Measurements from ENCODE around the gene HEATR5A.
A peak's percentile ranks its signal among the peaks of the same experiment; 100 is the strongest.
"Not testable (repeated sequence)": the region's sequence is repeated elsewhere in the genome, so short reads cannot be mapped to it uniquely, and the experiment has no call there.

Gene HEATR5A

GRCh38 chr14:31388687-31389413, 31.5 kb downstream of the HEATR5A start:
- DNase-seq: no peak

GRCh38 chr14:31387091-31387490, 33.3 kb downstream of the HEATR5A start:
- DNase-seq: no peak

GRCh38 chr14:31386271-31386670, 34.1 kb downstream of the HEATR5A start:
- DNase-seq: no peak

DNA sequence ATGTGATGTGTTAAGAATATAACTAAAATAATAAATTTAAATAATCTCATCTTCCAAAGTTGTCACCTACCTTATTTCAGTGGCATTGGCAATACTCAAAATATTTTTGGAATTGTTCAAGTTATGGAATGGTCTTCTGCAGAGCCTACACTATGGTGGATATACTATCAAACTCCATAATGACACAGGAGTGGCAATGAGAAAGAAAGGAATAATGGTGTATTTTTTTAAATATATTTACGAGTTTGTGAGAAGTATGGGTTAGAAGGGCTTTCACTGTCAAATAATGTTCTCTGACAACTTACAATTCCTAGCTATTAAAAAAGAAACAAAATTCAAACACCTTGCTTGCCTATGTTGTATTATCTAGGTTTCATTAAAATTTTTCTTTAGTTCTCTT, 38.1 kb downstream of the HEATR5A start:
- no peak for DNase-seq

- no peak for DNase-seq
Measured at GRCh38 chr14:31380106-31380505, 40.2 kb downstream of the HEATR5A start.

- not testable (repeated sequence) for DNase-seq
Measured at GRCh38 chr14:31379125-31379947, 41.0 kb downstream of the HEATR5A start.

DNA sequence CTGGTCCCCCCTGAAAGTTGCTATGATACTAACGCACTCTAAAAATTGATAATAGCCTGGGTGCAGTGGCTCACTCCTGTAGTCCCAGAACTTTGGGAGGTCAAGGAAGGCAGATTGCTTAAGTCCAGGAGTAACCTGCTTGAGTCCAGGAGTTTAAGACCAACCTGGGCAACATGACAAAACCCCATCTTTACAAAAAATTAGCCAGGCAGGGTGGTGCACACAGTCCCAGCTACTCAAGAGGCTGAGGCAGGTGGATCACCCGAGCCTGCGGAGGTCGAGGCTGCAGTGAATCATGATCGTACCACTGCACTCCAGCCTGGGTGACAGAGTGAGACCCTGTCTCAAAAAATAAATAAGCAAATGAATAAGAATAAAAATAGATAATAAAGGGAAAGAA, 42.9 kb downstream of the HEATR5A start:
- no peak for DNase-seq

DNA sequence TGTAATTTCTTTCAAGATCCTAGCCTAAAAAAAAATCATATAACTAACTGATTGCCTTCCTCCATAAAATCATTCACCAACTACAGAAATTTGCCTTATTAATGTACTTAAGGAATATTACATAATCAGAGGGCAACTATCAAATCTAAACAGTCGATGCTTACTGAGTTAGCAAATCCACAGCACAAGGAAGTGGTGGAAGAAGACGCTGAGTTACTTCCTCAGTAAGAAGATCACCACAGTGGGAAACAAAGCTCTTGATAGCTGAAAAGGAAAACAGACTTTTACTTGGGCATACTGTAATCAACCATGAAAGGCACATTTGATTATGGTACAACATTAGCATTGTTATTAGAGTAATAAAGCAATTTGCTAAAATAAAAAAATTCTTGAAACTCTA, 48.7 kb downstream of the HEATR5A start:
- peak; percentile 51 to 60 for DNase-seq

DNA sequence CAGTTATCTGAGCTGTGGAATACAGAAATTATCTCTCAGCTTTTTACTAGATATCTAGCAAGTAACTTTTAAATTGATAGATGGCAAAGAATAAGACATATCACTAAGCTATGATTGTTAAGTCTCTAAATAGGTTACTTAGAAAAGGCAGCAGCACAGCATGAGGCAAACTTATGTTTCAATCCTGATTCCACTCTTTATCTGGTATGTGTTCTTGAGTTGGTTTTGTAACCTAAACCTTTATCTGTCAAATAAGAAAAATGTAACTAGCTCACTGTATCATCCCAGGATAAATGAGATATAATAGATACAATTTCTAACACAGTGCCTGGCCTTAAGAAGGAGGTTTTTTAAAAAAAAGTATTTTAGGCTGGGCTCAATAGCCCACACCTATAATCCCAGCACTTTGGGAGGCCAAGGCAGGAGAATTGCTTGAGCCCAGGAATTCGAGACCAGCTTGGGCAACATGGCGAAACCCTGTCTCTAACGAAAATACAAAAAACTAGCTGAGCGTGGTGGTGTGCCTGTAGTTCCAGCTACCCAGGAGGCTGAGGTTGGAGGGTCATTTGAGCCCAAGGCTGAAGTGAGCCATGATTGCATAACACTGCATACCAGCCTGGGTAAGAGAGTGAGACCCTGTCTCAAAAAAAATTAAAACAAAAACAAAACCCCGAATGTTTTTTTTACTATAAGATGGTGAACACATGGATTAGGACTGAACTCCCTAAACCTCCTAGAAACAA, 56.8 kb downstream of the HEATR5A start:
- no peak for DNase-seq

- no peak for DNase-seq
Measured at GRCh38 chr14:31362746-31363145, 57.6 kb downstream of the HEATR5A start.

DNA sequence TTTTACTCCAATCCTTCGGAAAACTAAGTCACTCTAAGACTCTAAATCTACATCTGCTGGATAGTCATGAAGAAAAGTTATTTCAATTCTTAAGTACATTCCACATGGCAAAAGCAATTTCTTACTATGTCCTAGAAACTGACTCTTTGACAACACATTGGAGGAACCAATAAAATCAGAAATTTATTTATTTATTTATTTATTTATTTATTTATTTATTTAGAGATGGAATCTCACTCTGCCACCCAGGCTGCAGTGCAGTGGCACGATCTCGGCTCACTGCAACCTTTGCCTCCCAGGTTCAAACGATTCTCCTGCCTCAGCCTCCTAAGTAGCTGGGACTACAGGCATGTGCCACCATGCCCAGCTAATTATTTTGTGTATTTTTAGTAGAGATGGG, 58.6 kb downstream of the HEATR5A start:
- DNase-seq: not testable (repeated sequence)

DNA sequence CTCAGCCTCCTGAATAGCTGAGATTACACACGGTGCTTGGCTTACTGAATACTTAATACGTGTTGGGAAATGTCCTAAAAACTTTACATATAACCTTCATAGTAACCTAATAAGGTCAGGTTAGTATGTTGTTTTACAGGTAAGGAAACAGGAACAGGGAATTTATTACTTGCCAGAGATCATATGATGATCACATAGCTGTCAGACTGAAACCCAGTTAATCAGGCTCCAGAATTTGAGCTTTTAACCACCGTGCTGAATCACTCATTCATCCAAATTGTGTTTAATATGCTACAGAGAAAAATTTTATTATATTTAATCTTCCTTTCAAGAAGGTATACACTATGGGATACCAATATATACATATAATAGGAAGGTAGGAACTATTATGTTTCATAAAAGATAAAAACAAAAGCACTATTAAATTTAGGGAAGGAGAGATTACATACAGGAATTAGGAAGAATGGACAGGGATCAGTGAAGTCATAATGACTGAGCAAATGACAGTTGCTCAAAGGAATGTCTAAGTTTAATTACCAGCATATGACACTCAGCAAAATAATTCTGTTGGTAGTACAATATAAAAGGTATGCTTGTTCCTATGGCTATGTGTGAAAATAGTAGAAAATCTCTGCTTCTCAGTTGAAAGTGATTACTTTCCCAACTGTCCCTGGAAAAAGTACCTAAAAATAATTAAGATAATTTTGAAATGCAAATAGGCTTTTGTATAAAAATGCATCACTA, 59.3 kb downstream of the HEATR5A start:
- DNase-seq: no peak

GRCh38 chr14:31357279-31357678, 63.1 kb downstream of the HEATR5A start:
- DNase-seq: no peak

DNA sequence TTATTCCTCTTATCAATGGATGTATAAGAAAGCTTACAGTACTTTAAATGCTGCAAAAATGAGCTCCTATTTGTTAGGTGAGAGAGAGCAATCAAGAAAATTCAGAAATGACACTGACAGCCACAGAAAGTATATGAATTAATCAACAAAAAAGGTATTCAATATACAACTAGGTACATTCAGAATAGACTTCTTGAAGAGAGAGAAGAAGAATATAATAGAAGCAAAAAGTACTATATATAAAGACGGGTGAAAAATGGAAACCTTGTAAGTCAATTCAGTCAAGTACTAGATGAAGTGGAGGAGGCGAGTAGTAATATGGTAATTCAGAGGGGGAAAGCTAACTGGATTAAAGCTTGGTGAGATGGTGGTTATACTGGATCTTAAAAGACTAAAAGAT, 74.3 kb downstream of the HEATR5A start:
- no peak for DNase-seq

DNA sequence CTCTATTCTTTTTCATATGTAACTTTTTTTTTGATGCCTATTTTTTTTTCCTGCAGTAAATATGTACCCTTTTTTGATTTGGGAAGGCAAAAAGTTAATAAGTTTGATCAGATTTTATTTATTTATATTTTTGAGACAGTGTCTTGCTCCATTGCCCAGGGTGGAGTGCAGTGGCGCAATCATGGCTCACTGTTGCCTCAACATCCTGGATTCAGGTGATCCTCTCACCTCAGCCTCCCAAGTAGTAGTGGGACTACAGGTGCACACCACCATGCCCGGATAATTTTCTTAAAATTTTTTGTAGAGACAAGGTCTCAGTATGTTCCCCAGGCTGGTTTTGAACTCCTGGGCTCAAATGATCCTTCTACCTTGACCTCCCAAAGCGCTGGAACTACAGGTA, 79.1 kb downstream of the HEATR5A start:
- no peak for DNase-seq

DNA sequence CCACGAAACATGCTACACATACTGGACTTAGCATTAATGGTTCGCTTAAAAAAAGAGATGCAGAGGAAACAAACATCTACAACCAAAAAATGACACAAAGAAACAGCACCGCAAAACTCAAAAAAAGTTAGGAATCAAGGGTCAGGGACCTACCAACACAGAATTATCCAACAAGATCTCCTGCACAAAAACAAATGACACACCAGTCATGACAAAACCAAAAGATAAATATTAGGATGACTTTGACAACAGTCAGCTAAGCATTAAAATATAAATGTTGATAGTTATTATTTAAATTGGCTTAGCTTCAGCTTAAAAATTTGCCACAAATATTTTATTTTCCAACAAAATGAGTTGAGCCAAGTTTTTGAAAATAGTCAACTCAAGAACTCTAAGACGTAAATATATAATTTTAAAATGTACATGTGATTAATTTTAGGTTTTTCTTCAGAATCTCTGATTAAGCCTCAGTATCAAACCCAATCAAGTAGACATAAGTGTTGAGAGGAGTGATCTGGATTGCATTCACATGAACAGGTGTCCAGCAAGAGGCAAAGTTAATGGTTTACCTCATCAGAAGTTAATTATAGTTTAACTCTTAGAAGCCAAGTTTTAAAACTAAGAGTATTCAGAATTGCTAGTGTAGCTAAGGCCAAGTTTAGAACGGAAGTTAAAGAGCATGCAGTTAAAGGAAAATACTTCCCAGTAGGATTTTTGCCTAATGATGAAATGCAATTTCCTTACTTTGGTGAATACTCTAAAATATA, 79.9 kb downstream of the HEATR5A start:
- DNase-seq: no peak

GRCh38 chr14:31339743-31340142, 80.6 kb downstream of the HEATR5A start:
- no peak for DNase-seq

DNA sequence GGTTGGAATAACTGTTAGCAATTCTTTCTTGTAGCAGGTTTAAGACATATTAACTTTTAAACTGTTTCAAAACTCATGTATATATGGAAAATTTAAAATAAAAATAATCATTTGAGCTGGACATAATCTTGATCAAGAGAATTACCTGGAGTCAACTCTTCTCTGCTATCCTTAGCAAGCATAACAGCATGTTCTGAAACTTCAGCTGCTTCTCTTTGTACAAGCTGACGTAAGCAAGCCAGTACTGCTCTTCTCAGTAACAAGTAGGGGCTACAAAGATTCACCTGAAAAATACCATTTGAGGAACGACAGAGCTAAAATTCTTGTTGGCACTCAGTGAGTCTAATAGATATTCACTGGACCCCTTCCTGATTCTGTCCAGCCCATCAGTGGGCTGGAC, 83.0 kb downstream of the HEATR5A start:
- no peak for DNase-seq

DNA sequence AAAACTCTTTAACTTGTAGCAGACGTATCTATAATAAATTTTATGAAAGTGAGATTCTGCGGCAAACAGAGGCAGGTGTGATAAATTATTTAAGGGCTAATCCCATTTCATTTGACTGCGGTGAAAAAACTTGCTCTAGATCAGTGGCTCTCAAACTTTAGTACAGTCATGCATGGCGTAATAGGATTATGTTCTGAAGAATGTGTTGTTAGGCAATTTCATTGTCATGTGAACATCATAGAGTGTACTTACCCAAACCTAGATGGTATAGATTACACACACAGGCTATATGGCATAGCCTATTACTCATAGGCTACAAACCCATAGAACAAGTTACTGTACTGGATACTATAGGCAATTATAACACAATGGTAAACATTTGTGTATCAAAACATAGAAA, 83.7 kb downstream of the HEATR5A start:
- DNase-seq: no peak

DNA sequence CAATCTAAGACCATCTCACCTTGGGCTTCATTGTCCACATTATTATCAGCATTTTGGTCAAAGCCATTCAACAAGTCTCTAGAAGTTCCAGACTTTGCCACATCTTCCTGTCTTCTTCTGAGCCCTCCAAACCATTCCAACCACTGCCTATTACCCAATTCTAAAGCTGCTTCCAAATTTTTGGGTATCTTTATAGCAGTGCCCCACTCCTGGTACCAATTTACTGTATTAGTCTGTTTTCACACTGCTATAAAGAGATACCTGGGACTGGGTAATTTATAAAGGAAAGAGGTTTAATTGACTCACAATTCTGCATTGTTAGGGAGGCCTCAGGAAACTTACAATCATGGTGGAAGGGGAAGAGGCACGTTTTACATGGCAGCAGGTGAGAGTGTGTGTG, 89.0 kb downstream of the HEATR5A start:
- not testable (repeated sequence) for DNase-seq

DNA sequence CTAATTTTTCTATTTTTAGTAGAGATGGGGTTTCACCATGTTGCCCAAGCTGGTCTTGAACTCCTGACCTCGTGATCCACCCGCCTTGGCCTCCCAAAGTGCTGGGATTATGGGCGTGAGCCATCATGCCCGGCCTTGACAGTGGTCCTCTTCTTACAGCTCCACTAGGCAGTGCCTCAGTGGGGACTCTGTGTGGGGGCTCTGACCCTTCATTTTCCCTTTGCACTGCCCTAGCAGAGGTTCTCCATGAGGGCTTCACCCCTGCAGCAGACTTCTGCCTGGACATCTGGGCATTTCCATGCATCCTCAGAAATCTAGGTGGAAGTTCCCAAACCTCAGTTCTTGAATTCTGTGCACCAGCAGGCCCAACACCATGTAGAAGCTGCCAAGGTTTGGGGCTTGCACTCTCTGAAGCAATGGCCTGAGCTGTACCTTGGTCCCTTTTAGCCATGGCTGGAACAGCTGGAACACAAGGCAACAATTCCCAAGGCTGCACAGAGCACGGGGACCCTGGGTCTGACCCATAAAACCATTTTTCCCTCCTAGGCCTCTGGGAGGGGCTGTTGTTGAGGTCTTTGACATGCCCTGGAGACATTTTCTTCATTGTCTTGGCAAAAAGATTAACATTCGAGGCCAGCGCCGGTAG, 90.4 kb downstream of the HEATR5A start:
- not testable (repeated sequence) for DNase-seq

DNA sequence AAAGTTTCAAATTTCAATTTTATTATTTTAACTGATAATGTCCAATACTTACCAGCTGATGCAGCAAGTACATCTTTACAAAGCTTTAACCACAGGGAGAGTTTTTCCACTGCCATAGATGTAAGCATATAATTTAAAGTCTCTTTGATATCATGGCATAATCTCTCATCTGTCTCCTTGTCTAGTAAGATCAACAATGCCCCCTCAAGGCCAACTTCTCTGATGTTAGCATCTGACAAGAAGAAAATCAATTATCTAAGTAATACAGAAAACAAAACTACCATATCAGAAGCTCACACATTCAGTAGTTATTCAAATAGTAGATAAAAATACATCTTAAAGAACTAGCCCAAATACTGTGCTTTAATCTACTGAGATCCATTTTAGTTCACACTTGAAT, 94.2 kb downstream of the HEATR5A start:
- peak; percentile 3 to 5 for DNase-seq
